Measurements from ENCODE around the gene CACNA1C.

Gene CACNA1C

GRCh38 chr12:2526371-2526770, 473.6 kb downstream of the CACNA1C start:
- H3K27me3 Mint-ChIP-seq: peaks cover 4% of the 10 kb centered on the region
- H3K27ac Mint-ChIP-seq: no peak overlapping the region
- no peak overlapping the region for H3K4me3 Mint-ChIP-seq
- no peaks in the 10 kb centered on the region for H3K9me3 Mint-ChIP-seq
- DNase-seq: no peak
- peaks cover 4% of the 10 kb centered on the region for H3K4me1 Mint-ChIP-seq
- CTCF ChIA-PET: no interaction called here
- H3K36me3 Mint-ChIP-seq: no peaks in the 10 kb centered on the region

- Mint-ChIP-seq H3K36me3 (no peaks in the 10 kb centered on the region), H3K27ac (no peak overlapping the region), H3K9me3 (no peaks in the 10 kb centered on the region), H3K27me3 (peaks cover 13% of the 10 kb centered on the region), H3K4me1 (peaks cover 4% of the 10 kb centered on the region), H3K4me3 (no peak overlapping the region)
- CTCF ChIA-PET: interaction anchor here (1.4 kb wide), 1 partner anchor 55 kb away, joined by 4 read pairs; no protein-coding TSS in a partner anchor
- no peak for DNase-seq
Measured at GRCh38 chr12:2528001-2528400, 475.2 kb downstream of the CACNA1C start.

DNA sequence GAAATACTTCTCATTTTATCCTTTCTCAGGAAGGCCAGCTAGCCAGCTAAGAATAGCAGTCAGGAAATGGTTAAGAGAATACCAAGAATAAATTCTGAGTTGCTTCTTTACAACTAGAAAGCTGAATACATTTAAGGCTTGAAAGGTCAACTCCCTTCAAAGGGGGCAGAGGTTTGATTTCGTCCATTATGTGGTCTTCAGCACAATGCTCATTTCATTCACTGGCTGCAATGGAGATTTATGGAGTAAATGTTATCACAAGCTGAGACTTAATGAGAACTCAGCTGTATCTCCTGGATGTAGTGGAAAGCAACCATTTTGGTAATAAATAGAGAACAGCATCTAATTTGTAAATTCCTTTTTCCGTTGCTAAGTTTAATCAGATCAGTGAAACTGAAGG, 477.0 kb downstream of the CACNA1C start:
- H3K27me3 Mint-ChIP-seq: peaks cover 13% of the 10 kb centered on the region
- CTCF ChIA-PET: interaction anchor here (0.6 kb wide), 1 partner anchor 505 kb away, joined by 3 read pairs; no protein-coding TSS in a partner anchor
- no peak for DNase-seq
- peaks cover 4% of the 10 kb centered on the region for H3K4me1 Mint-ChIP-seq
- H3K9me3 Mint-ChIP-seq: no peaks in the 10 kb centered on the region
- H3K27ac Mint-ChIP-seq: no peak overlapping the region
- H3K4me3 Mint-ChIP-seq: no peak overlapping the region
- no peaks in the 10 kb centered on the region for H3K36me3 Mint-ChIP-seq

DNA sequence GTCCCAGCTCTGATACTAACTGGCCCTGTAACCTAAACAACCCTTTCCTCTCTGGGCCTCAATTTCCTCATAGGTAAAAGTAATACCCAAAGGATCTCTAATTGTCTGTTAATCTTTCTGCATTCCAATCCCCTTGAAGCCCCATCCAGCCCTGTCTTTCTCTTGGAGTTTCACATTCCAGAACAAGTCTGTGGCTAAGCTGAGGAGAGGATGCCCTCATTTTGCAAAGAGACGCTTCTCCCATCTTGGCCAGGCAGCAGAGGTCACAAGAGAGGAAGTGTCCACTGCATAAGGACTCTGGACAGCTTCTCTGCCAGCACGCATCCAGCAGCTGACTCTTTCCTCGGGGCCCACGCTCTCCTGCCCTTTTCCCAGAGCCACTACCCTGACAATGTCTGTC, 478.6 kb downstream of the CACNA1C start:
- H3K4me3 Mint-ChIP-seq: no peak overlapping the region
- DNase-seq: no peak
- peaks cover 4% of the 10 kb centered on the region for H3K4me1 Mint-ChIP-seq
- H3K9me3 Mint-ChIP-seq: no peaks in the 10 kb centered on the region
- H3K27me3 Mint-ChIP-seq: peaks cover 13% of the 10 kb centered on the region
- H3K36me3 Mint-ChIP-seq: no peaks in the 10 kb centered on the region
- CTCF ChIA-PET: no interaction called here
- H3K27ac Mint-ChIP-seq: no peak overlapping the region

DNA sequence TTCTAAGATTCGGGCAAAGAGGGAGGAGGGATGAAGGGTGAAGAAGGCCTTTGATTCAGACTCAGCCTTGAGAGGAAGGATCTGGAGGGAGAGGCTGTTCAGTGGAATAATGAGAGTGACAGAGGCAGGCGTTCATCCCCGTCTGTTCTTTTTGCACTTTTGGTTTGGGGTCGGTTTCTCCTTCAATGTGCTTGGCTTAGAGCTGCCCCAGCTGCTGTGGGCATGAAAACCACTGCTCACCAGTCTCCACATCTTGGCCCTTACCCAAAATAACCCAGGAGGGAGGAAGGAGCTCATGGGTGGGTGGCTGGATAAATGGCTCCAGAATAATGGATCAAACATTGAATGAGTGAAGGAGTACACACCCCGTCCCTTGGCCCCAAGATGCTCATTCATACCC, 480.2 kb downstream of the CACNA1C start:
- CTCF ChIA-PET: no interaction called here

DNA sequence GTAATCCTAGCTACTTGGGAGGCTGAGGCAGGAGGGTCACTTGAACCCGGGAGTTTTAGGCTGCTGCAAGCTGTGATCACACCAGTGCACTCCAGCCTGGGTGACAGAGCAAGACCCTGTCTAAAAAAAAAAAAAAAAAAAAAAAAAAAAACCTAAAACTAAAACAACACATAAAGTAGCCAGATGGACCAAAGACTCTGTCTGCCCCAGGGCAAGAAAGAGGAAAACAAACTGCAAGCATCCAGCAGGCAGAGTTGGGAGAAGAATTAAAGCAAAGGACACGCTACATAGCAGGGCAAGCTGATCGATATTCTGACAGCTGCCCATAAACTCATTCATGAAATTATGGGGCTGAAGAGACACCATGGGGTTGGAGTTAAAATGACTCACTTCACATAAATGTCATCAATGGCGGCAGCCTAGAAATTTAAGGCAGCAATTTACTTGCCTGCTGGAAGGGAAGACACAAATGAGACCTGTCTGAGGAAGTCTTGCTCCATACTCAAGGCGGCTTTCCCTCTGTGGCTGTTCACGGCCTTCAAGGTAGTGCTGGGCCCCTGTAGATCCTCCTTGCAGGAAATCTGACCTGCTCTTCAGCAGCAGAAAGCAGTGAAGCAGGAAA, 482.9 kb downstream of the CACNA1C start:
- Mint-ChIP-seq H3K27me3 (peaks cover 8% of the 10 kb centered on the region), H3K4me3 (no peak overlapping the region), H3K36me3 (no peaks in the 10 kb centered on the region), H3K9me3 (no peaks in the 10 kb centered on the region), H3K4me1 (no peaks in the 10 kb centered on the region), H3K27ac (no peak overlapping the region)
- DNase-seq: no peak
- CTCF ChIA-PET: no interaction called here

More for the DNA sequence above, 480.2 kb downstream of the CACNA1C start:
- Mint-ChIP-seq H3K36me3 (no peaks in the 10 kb centered on the region), H3K9me3 (no peaks in the 10 kb centered on the region), H3K27me3 (peaks cover 13% of the 10 kb centered on the region), H3K4me1 (peaks cover 4% of the 10 kb centered on the region), H3K4me3 (no peak overlapping the region), H3K27ac (no peak overlapping the region)
- DNase-seq: no peak

- Mint-ChIP-seq H3K4me1 (no peaks in the 10 kb centered on the region), H3K27ac (no peak overlapping the region), H3K4me3 (no peak overlapping the region), H3K9me3 (no peaks in the 10 kb centered on the region), H3K36me3 (no peaks in the 10 kb centered on the region), H3K27me3 (peaks cover 11% of the 10 kb centered on the region)
- CTCF ChIA-PET: no interaction called here
- no peak for DNase-seq
Measured at GRCh38 chr12:2536724-2537123, 483.9 kb downstream of the CACNA1C start.

DNA sequence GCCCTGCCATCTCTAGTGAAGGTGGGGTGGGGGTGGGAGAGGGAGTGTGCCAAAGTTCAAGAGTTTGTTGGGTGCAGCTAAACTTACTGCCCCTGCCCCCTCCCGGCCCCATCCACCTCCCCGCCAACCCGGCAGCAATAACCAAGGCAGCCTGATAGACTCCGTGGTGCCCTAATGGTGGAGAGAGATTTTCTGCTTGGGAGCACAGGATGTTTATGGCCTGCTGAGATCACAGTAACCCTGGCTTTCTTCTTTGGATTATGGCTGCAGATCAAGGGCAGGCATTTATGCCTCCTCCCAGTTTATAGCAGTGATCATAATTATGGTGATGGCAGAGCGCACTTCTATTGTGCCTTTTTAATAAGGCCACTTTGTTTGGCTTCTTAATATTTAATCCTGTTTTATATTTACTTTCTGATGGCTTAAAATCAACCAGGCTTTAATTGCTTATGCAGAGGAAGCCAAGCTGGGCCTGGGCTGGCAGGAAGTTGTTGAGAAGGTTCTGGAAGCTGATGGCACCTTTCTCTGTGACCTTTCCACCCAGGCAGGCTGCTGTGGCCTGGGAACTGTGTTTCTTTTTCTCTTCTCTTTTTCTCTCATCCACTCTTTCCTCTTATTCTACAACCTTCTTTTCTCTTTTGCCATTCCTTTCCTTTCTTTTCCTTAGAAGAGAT, 485.2 kb downstream of the CACNA1C start:
- no peaks in the 10 kb centered on the region for H3K36me3 Mint-ChIP-seq
- CTCF ChIA-PET: interaction anchor here (0.5 kb wide), 1 partner anchor 144 kb away, joined by 3 read pairs; no protein-coding TSS in a partner anchor
- no peak for DNase-seq
- H3K9me3 Mint-ChIP-seq: no peaks in the 10 kb centered on the region
- H3K27me3 Mint-ChIP-seq: peaks cover 3% of the 10 kb centered on the region
- no peak overlapping the region for H3K4me3 Mint-ChIP-seq
- peaks cover under 1% of the 10 kb centered on the region for H3K4me1 Mint-ChIP-seq
- H3K27ac Mint-ChIP-seq: no peak overlapping the region

DNA sequence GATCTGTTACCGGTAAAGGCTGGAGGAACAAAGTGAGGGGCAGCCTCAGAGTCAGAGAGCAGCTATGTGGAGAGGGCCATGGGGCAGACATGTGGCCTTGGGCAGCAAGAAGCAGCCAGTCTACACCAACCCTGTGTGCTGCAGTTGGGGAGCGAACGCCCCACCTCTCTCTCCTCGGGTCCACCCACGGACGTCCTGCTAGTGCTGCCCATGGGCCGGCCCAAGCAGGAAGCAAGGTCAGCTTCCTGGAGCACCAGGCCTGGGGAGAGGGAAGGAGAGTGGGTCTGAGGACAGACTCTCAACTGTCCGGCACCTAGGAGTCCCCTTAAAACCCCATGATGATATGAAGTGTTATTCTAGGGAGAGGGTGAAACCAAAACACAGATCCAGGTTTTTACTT, 487.2 kb downstream of the CACNA1C start:
- Mint-ChIP-seq H3K4me1 (peaks cover 18% of the 10 kb centered on the region), H3K27ac (no peak overlapping the region), H3K36me3 (no peaks in the 10 kb centered on the region), H3K4me3 (no peak overlapping the region), H3K27me3 (peaks cover 3% of the 10 kb centered on the region), H3K9me3 (no peaks in the 10 kb centered on the region)
- CTCF ChIA-PET: no interaction called here
- no peak for DNase-seq

DNA sequence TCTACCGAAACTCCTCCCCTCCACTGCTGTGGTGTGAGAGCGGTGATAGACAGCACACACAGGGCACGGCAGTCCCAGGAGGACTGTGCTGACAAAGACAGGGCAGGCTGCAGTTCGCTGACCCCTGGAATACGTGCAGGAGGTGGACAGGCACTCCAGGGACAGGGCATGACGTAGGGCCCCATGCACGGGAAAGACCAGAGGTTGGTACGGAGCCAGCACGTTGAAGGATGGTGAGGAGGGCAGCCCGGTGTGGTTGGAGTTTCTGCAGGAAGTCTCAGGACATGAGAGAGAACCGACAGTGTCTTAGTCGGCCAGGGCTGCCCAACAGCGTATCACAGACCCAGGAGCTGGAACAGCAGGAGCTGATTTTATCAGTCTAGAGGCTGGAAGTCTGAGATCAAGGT, 487.8 kb downstream of the CACNA1C start:
- DNase-seq: no peak
- H3K4me1 Mint-ChIP-seq: peaks cover 18% of the 10 kb centered on the region
- H3K9me3 Mint-ChIP-seq: no peaks in the 10 kb centered on the region
- no peak overlapping the region for H3K27ac Mint-ChIP-seq
- H3K4me3 Mint-ChIP-seq: no peak overlapping the region
- no peaks in the 10 kb centered on the region for H3K36me3 Mint-ChIP-seq
- peaks cover 3% of the 10 kb centered on the region for H3K27me3 Mint-ChIP-seq
- CTCF ChIA-PET: no interaction called here

GRCh38 chr12:2541631-2542204, 488.9 kb downstream of the CACNA1C start:
- no peak overlapping the region for H3K4me3 Mint-ChIP-seq
- CTCF ChIA-PET: no interaction called here
- peaks cover 18% of the 10 kb centered on the region for H3K4me1 Mint-ChIP-seq
- no peaks in the 10 kb centered on the region for H3K9me3 Mint-ChIP-seq
- no peak for DNase-seq
- H3K27me3 Mint-ChIP-seq: peaks cover 3% of the 10 kb centered on the region
- H3K36me3 Mint-ChIP-seq: no peaks in the 10 kb centered on the region
- no peak overlapping the region for H3K27ac Mint-ChIP-seq

DNA sequence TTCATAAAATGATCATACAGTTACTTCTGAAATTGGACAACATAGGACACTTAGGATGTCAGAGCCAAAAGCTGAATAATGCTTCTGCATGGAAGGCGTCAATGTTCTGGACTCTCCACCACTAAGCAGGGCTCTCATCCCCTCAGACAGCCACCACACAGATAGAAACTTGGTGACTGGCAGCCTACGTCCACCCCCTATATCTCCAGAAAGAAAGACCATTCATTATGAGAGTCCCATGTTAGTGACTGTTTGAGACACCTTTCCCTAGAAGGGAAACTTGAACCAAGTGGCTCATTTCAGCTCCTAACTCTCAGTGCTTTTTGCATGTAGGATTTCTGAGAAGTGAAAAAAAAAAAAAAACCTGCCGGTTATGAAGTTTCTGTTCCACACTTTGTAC, 491.0 kb downstream of the CACNA1C start:
- no peak for DNase-seq
- H3K27me3 Mint-ChIP-seq: peaks cover 3% of the 10 kb centered on the region
- no peaks in the 10 kb centered on the region for H3K9me3 Mint-ChIP-seq
- H3K27ac Mint-ChIP-seq: peak overlapping the region; percentile 58
- no peaks in the 10 kb centered on the region for H3K36me3 Mint-ChIP-seq
- CTCF ChIA-PET: no interaction called here
- H3K4me3 Mint-ChIP-seq: no peak overlapping the region
- peaks cover 18% of the 10 kb centered on the region for H3K4me1 Mint-ChIP-seq

GRCh38 chr12:2544230-2544629, 491.4 kb downstream of the CACNA1C start:
- H3K4me3 Mint-ChIP-seq: no peak overlapping the region
- H3K27ac Mint-ChIP-seq: peak overlapping the region; percentile 58
- DNase-seq: no peak
- peaks cover 18% of the 10 kb centered on the region for H3K4me1 Mint-ChIP-seq
- CTCF ChIA-PET: no interaction called here
- no peaks in the 10 kb centered on the region for H3K36me3 Mint-ChIP-seq
- H3K27me3 Mint-ChIP-seq: peaks cover 3% of the 10 kb centered on the region
- H3K9me3 Mint-ChIP-seq: no peaks in the 10 kb centered on the region

DNA sequence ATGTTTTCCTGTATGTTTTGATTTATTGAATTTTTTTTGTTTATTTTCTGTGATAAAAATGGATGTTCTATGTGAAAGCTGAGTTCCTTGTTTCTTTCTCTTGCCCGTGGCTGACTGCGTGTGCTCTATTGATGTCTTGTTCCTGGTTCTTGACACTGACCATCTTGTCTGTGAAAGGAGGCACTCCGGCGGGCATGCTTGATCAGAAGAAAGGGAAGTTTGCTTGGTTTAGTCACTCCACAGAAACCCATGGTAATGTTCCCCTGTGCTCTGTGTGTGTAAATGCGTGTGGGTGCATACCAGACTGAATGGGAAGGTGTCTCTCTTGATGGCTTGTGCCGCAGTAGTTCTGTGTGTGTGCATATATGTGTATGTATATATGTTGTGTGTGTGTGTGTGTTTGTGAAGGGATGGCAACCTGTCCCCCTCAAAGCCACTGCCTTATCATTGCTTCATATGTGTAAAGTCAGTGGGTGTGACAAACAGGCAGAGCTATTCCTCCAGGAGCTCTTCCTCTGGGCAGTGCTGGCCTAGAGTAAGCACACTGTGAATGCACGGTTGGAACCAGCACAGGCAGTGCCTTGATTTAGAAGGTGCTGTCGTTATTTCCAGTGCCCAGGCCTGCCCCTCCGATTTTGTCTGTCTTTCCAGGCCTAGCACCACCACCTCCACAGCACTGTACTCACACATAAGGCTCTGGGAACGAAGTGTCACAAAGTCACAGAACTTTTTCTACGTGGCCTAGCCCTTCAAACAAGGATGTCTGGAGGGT, 494.7 kb downstream of the CACNA1C start:
- Mint-ChIP-seq H3K9me3 (no peaks in the 10 kb centered on the region), H3K4me3 (no peak overlapping the region), H3K27me3 (peaks cover 5% of the 10 kb centered on the region), H3K27ac (no peak overlapping the region), H3K4me1 (peaks cover 18% of the 10 kb centered on the region), H3K36me3 (no peaks in the 10 kb centered on the region)
- CTCF ChIA-PET: no interaction called here
- no peak for DNase-seq
